Measurements from ENCODE around the gene PHKG1.
A peak's percentile ranks its signal among the peaks of the same experiment; 100 is the strongest.
"Not testable (repeated sequence)": the region's sequence is repeated elsewhere in the genome, so short reads cannot be mapped to it uniquely, and the experiment has no call there.

Gene PHKG1

GRCh38 chr7:56092789-56093531, at the start of gene PHKG1:
TSS of gene PHKG1 (minus strand) at chr7:56092952. CDS start at chr7:56088941, 4,011 bp downstream.
- peak; percentile 54 for DNase-seq

- DNase-seq = not testable (repeated sequence)
These were observed 38.3 kb upstream of the PHKG1 start for GRCh38 chr7:56131062-56131461.

- no peak for DNase-seq
These were observed 34.7 kb upstream of the PHKG1 start for GRCh38 chr7:56127241-56127975.

GRCh38 chr7:56125831-56126230, 33.1 kb upstream of the PHKG1 start:
- DNase-seq = no peak

- no peak for DNase-seq
These were observed 32.2 kb upstream of the PHKG1 start for GRCh38 chr7:56124981-56125380.

- no peak for DNase-seq
These were observed 28.7 kb upstream of the PHKG1 start for GRCh38 chr7:56121440-56121839.

GRCh38 chr7:56115852-56116538, 23.2 kb upstream of the PHKG1 start, which contains the start of gene NUPR2:
TSS of gene NUPR2 (minus strand) at chr7:56116417. CDS start at chr7:56116314, 103 bp downstream.
- DNase-seq = no peak

GRCh38 chr7:56112244-56112643, 19.5 kb upstream of the PHKG1 start:
- DNase-seq = not testable (repeated sequence)

GRCh38 chr7:56110611-56111010, 17.9 kb upstream of the PHKG1 start:
- no peak for DNase-seq

- DNase-seq = no peak
These were observed 15.2 kb upstream of the PHKG1 start for GRCh38 chr7:56107954-56108258.

- DNase-seq = peak; percentile 99
These were observed 13.6 kb upstream of the PHKG1 start, which contains the start of gene CHCHD2 for GRCh38 chr7:56106108-56107073. TSS of gene CHCHD2 (minus strand) at chr7:56106476. CDS start at chr7:56106413, 63 bp downstream.

GRCh38 chr7:56105508-56105907, 12.8 kb upstream of the PHKG1 start:
- no peak for DNase-seq

GRCh38 chr7:56104138-56104537, 11.4 kb upstream of the PHKG1 start:
- DNase-seq = not testable (repeated sequence)

GRCh38 chr7:56099653-56100052, 6.9 kb upstream of the PHKG1 start:
- DNase-seq = no peak

- not testable (repeated sequence) for DNase-seq
These were observed 5.6 kb upstream of the PHKG1 start for GRCh38 chr7:56098187-56099008.

- no peak for DNase-seq
These were observed 4.9 kb upstream of the PHKG1 start for GRCh38 chr7:56097700-56098099.

GRCh38 chr7:56092388-56092787, 364 bp downstream of the PHKG1 start:
- not testable (repeated sequence) for DNase-seq

- DNase-seq = no peak
These were observed 1.2 kb downstream of the PHKG1 start for GRCh38 chr7:56091591-56091990.

- no peak for DNase-seq
These were observed 5.3 kb downstream of the PHKG1 start for GRCh38 chr7:56087445-56087844.

GRCh38 chr7:56086761-56087160, 6.0 kb downstream of the PHKG1 start:
- no peak for DNase-seq

GRCh38 chr7:56083150-56083785, 9.5 kb downstream of the PHKG1 start:
- DNase-seq = peak; percentile 69

Data from NCI-H1105 treated with DMSO at 0.1 percent for 48 hours (cell line).